Measurements from ENCODE around the gene PDE9A.

The PDE9A gene

GRCh38 chr21:42642219-42642745 is 11.1 kb upstream of the PDE9A start:
- DNase-seq (ENCODE audit: low read depth in 2 of 2), result no peak

GRCh38 chr21:42644223-42645208 is 8.9 kb upstream of the PDE9A start:
- DNase-seq (ENCODE audit: low read depth in 2 of 2), result no peak

- DNase-seq (ENCODE audit: low read depth in 2 of 2), result no peak
Observed at GRCh38 chr21:42645211-42646075, 8.0 kb upstream of the PDE9A start.

- no peak for DNase-seq (ENCODE audit: low read depth in 2 of 2)
Observed at GRCh38 chr21:42646076-42646825, 7.2 kb upstream of the PDE9A start.

GRCh38 chr21:42646836-42647235 is 6.6 kb upstream of the PDE9A start:
- no peak for DNase-seq (ENCODE audit: low read depth in 2 of 2)

GRCh38 chr21:42648606-42649005 is 4.8 kb upstream of the PDE9A start:
- no peak for DNase-seq (ENCODE audit: low read depth in 2 of 2)

- no peak for DNase-seq (ENCODE audit: low read depth in 2 of 2)
Observed at GRCh38 chr21:42649122-42650032, 4.0 kb upstream of the PDE9A start.

- no peak for DNase-seq (ENCODE audit: low read depth in 2 of 2)
Observed at GRCh38 chr21:42650033-42650370, 3.4 kb upstream of the PDE9A start.

- no peak for DNase-seq (ENCODE audit: low read depth in 2 of 2)
Observed at GRCh38 chr21:42650441-42651421, 2.7 kb upstream of the PDE9A start.

GRCh38 chr21:42651515-42652401 is 1.7 kb upstream of the PDE9A start:
- DNase-seq (ENCODE audit: low read depth in 2 of 2), result no peak

- DNase-seq (ENCODE audit: low read depth in 2 of 2), result no peak
Observed at GRCh38 chr21:42652527-42653230, 742 bp upstream of the PDE9A start.

GRCh38 chr21:42654179-42654912 is 925 bp downstream of the PDE9A start:
- DNase-seq (ENCODE audit: low read depth in 2 of 2), result no peak

- DNase-seq (ENCODE audit: low read depth in 2 of 2), result no peak
Observed at GRCh38 chr21:42654913-42655795, 1.7 kb downstream of the PDE9A start.

GRCh38 chr21:42655796-42656770 is 2.7 kb downstream of the PDE9A start:
- no peak for DNase-seq (ENCODE audit: low read depth in 2 of 2)

- no peak for DNase-seq (ENCODE audit: low read depth in 2 of 2)
Observed at GRCh38 chr21:42656872-42657271, 3.5 kb downstream of the PDE9A start.

Measured in stimulated activated CD4-positive, alpha-beta T cell treated with anti-CD3 and anti-CD28 coated beads, Interleukin-4, amount 100 ng/mL, for 48 hours (primary cell).